Measurements from ENCODE around the gene ECHDC3.
"Not testable (repeated sequence)": the region's sequence is repeated elsewhere in the genome, so short reads cannot be mapped to it uniquely, and the experiment has no call there.

The ECHDC3 gene

DNA sequence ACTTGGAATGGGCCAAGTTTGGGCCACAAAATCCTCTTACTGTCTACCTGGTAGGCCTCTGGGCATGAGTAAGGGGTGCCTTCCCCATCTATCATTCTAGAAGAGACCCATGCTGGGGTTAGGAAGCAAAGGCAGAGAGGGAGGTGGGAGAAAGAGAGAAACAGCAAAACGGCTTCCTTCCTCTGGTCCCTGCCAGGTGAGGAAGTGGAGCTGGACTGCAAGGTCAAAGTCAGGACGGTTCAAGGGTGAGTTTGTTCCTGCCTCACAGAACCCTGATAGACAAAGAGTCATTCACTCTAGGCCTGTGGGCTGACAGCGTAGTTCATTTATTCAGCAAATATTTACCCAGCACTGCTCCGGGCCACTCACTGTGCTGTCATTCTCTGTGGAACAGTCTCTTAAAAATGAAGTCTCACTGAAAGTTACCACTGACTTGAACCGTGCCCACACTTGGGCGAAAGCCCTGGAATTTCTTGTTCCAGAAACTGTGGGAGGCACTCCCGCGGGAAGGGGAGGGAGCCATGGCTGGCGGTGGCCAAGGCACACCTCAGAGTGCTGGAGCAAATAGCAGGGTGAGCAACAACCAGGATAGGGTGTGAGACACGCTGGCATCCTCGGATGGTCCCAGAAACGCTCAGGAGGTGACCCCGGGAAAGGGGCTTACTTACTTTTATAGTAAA is 26.2 kb upstream of the ECHDC3 start:
- no peak for DNase-seq (ENCODE audit: low read depth in 1 of 2, low spot score in 1 of 2)

DNA sequence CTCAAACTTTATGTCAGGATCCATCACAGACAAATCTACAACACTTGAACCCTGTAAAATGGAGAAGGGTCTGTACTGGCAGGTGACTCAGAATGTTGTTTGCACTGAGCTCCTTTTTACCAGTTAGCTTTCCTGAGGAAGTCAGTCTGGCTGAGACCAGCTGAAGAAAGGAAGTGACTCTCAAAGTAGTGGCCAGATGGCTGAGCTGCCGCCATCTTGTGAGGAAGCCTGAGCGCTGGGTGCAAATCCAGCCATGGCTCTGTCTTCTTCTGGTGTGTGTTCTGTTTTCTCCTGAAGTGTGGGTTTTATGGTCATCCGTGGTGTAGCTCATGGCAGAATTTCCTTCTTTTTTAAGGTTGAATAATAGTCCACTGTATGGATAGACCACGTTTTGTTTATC is 25.5 kb upstream of the ECHDC3 start:
- no peak for DNase-seq (ENCODE audit: low read depth in 1 of 2, low spot score in 1 of 2)

DNA sequence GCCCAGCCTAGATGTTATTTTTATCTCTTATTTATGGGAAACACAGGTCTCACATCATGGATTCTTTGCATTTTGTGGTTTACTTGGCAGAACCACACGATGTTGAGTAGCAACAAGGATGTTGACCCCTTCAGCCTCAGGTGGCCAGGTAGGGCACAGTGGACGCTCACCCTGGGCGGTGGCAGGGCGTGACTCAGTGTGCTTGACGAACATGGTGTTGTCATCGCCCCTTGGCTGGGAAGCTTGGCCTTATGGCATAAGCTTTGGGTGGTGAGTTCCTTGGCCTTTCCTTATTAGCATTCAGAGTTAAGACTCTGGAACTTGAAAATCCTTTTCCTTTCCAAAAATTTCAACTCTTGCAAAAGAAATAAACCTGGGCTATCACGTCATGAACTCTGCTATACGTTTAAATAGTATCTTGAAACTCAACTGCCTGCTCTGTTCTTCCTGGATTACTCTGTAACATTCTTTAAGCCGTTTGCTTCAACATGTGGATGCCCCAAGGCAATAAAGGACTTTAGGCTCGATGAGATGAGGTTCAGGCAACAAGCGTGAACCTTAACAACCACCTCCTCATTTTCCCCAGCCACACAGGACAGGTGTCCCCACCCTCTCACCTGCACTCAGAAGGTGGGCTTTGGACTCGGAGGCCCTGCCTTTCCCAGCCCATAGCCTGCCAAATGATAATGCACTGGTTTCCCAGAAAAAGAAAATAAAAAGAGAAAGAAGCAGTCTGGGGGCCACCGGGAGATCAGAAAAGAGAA is 22.5 kb upstream of the ECHDC3 start:
- DNase-seq (ENCODE audit: low read depth in 1 of 2, low spot score in 1 of 2): no peak

DNA sequence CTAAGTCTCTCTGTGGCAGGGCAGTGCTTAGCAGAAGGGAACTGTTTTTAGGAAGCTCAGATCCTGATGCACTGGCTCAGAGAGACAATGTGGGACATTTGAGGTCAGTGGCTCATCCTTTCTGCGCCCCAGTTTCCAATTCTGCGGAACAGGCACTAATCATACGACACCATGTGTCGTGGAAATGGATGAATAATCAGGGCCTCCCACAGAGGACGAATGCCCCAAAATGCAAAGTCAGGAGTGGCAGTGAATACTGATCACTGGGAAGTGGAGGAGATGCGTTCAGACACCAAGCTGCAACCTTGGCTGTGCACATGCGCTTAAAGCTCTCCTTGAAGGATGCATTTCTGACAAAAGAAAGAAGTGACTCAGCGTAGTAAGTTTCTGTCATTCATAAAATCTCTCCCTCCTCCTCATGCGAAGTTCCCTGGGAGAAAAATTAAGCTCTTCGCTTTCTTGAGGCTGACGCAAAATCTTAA is 21.9 kb upstream of the ECHDC3 start:
- DNase-seq (ENCODE audit: low read depth in 1 of 2, low spot score in 1 of 2): no peak

DNA sequence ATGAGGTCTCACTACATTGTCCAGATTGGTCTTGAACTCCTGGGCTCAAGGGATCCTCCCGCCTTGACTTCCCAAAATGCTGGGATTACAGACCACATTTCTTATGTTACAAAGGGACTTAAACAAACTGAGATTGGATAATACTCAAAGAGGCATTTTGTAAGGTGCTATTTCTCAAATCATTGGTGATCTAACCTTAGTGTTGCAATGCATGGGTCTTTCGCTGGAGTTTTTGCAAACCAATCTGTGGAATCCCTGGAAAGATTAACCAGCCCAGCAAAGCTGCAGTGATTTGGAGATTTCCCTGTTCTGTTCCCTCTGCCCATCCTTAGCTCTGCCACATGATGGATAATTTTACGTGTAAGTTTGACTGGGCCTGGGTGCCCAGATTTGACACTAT is 20.4 kb upstream of the ECHDC3 start:
- no peak for DNase-seq (ENCODE audit: low read depth in 1 of 2, low spot score in 1 of 2)

DNA sequence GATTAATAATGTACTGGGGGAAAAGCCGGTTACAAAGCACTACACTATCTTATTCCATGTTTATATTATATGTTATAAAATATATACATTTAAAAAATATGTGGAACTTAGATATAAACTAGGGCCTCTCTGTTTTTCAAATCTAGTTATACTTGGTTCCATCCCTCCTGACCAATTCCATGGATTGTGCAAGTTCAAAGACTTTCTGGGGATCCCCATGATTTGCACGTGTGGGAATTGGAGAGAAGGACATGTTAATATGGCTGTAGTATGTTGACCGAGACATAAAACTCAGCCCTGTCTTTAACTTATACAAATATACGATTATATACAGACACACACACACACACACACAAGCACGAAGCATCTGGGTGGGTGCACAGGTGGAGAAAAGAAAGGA is 18.8 kb upstream of the ECHDC3 start:
- DNase-seq (ENCODE audit: low read depth in 1 of 2, low spot score in 1 of 2): no peak

DNA sequence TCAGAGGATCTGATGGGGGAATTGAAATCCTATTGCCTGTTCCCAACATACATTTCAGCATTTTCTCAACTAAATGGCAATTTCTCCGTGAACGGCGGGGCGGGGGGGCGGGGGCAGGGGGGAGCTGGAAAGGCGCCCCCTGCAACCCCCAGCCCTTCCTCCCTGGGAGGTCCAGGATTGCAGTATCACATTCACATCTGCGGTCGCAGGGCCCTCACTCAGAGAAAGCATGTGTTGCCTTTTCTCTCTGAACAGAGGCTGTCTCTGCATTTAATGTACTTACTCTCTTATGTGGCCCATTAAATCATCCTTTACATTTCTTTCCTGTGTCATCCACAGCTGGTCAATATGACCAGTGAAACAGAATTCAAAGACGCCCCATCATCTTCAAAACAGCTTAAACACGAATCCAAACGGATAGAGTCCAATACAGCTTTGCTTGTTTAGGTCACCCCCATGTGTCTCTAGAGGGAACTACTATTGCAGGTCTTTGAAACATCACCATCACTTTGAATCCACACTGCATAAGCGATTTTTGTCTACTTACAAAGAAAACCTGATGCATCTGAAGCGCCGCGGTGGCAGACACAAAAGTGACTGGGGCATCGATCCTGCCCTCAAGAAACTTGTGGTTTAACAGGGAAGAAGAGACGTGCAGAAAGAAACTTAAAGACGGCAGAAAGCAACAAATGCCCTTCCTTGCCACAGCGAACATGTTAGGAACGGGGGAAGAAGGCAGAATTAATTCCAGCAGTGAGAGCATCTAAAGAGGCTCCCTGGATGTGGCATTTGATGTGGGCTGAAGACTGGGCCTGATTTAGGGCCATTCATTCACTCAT is 17.0 kb upstream of the ECHDC3 start:
- DNase-seq (ENCODE audit: low read depth in 1 of 2, low spot score in 1 of 2): no peak

DNA sequence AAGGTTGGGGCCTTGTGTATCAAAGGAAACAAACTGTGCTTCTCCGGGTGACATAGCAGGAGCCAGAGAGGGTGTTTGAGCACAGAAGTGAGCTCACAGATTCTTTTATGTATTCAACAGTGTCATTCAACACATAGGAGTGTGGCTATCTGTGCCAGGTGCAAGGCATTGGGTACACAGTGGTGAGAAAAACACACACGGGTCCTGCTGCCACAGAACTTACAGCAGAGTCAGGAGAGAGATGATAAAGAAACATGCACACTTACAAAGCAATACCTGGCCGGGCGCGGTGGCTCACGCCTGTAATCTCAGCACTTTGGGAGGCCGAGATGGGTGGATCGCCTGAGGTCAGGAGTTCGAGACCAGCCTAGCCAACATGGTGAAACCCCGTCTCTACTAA is 16.3 kb upstream of the ECHDC3 start:
- DNase-seq (ENCODE audit: low read depth in 1 of 2, low spot score in 1 of 2): no peak

DNA sequence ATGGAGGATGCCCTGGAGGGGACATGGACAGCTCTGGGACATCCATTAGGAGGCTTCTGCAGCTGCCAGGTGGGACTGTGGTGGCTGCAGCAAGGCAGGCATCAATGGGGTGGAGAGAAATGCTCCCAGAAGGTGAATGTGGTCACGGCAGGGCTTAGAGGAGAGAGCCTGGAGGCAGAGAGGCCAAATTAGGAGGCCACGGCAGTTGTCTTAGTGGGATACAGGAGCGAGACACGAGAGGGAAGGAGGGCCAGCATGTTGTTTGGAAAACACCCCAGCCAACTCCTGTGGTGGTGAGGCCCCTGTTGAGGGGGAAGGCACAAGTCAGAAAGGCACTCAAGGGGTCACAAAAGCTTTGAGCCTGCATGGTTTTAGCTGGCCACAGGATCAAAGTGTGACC is 14.6 kb upstream of the ECHDC3 start:
- no peak for DNase-seq (ENCODE audit: low read depth in 1 of 2, low spot score in 1 of 2)

DNA sequence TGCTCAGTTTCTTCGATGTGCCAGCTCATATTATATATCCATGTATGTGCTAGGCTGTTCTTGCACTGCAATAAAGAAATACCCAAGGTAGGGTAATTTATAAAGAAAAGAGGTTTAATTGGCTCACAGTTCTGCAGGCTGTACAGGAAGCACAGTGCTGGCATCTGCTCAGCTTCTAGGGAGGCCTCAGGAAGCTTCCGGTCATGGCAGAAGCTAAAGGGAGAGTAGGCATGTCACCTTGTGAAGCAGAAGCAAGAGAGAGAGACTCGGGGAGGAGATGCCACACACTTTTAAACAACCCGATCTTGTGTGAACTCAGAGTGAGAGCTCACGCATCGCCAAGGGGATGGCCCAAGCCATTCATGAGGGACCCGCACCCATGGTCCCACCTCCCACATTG is 13.8 kb upstream of the ECHDC3 start:
- DNase-seq (ENCODE audit: low read depth in 1 of 2, low spot score in 1 of 2): no peak

DNA sequence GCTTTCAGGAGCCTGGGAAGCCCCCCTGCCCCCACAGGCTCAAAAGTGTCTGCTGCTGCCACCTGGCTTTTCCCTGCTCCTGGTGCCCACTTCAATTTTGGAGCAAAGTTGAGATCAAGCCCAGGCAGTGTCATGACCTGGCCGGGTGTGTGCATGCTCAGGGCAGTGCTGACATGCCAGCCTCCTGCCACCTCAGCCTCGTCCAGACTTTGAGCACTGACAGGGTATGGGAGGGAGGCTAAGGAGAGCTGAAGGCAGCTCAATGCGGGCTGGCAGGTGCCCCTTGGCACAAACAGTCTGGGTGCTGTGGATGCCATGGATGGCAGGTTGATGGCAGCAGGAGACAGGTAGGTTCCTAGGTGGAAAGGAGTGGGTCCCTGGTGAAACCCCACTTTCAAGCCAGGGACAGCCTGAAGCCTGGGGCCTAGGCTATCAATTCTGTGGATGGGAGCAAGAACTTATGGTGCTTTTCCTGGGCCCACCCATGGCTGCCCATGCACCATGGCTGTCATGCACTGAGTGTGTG is 12.3 kb upstream of the ECHDC3 start:
- DNase-seq (ENCODE audit: low read depth in 1 of 2, low spot score in 1 of 2): no peak

DNA sequence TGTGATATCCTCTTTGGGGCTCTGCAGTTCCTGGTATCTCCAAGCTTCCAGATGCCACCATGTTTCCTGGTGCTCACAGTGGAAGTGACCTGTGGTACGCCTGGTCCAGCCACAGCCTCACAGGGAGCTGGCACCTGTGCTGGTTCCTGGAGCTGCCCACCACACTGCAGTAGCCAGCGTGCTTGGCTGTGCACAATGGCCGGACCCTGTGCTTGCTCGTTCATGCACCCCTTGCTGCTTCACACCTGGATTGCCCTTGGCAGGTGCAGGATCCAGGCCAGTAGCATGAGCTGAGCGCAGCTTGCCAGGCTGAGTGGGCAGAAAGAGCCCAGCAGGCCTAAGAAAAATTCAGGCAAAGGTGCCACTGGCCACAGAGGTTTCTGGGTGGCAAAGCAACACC is 11.4 kb upstream of the ECHDC3 start:
- no peak for DNase-seq (ENCODE audit: low read depth in 1 of 2, low spot score in 1 of 2)

DNA sequence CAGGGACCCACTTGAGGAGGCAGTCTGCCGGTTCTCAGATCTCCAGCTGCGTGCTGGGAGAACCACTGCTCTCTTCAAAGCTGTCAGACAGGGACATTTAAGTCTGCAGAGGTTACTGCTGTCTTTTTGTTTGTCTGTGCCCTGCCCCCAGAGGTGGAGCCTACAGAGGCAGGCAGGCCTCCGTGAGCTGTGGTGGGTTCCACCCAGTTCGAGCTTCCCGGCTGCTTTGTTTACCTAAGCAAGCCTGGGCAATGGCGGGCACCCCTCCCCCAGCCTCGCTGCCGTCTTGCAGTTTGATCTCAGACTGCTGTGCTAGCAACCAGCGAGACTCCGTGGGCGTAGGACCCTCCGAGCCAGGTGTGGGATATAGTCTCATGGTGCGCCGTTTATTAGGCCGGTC is 5.4 kb upstream of the ECHDC3 start:
- not testable (repeated sequence) for DNase-seq (ENCODE audit: low read depth in 1 of 2, low spot score in 1 of 2)

DNA sequence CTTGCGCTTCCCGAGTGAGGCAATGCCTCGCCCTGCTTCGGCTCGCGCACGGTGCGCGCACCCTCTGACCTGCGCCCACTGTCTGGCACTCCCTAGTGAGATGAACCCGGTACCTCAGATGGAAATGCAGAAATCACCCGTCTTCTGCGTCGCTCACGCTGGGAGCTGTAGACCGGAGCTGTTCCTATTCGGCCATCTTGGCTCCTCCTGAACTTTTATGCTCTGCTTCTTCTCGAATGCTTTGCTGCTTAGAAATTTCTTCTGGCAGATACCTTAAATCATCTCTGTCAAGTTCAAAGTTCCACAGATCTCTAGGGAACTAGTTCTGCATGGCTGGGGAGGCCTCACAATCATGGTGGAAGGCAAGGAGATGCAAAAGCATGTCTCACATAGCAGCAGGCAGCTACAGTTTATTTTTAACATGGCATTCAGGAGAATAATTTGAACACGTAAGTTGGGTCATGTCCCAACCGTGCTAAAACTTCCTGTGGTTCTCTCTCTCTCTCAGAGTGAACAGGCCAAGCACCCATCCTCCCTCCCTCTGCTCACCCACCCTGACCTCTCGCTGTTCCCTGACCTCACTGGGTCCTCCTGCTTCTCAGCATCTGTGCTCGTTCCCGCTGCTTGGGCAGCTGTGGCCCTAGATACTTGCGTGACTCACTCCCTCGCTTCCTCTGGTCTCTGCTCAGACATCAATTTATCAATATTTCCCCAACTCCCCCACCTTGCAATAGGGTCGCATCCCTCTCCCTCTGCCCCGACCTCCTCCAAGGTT is 4.7 kb upstream of the ECHDC3 start:
- not testable (repeated sequence) for DNase-seq (ENCODE audit: low read depth in 1 of 2, low spot score in 1 of 2)

DNA sequence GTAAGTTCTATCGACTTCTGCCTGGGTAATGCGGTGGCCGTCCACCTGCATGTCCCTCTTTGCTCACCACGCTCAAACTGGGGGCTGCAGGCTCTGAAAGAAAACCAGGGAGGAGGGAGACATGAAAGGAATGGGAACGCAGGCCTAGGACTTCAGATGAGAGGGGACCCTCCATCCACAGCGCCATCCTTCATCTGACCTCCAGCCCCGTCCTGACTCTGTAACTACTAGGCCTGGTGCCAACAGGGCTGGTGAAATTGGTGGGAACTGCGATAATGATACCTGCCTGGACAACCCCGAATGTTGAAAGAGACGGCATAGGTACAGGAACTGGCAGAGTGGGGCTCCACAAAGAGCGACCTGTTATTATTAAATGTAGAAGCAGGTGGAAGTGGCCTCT is 1.3 kb upstream of the ECHDC3 start:
- DNase-seq (ENCODE audit: low read depth in 1 of 2, low spot score in 1 of 2): no peak

DNA sequence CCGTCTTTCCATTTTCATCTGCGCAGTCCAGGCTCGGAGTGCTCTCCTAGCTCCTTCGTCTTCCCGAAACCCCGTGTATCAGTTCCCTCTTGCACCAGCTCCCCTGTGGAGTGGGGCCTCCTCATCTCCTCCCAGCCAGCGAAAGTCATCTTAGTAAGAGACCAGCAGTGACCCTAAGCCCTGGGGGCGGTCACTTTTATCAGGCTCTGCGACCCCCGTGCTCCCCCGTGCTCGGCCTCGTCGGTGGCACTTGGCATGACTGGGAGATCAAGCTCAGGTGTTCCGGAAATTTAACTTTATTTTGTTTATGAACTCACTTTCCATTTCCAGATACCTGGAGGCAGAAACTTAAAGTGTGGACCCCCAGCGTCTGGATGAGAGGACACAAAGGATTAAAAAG is 574 bp upstream of the ECHDC3 start:
- DNase-seq (ENCODE audit: low read depth in 1 of 2, low spot score in 1 of 2): no peak

DNA sequence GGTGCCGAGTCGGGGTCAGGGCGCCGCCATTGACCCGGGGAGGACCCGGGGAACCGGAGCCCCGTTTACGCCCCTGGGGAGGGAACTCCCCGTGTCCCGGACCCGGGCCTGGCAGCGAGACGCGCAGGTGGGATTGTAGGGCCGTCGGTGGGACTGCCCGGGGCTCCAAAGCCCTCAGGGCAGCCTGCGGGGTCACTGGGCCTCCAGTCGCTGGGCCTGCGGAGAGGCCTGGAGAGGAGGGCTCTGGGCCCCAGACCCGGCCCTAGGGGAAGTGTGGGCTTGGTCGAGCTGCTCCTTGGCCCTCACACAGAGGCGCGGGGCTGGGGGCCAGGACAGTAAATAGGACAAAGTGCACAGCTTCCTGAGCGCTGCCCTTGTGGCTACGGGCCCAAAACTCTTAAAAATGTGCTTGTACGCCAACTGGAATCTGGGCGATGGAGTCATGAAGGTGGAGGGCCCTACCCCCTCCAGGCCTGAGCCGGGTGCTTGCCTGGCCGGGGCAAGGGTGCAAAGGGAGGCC is 657 bp downstream of the ECHDC3 start:
- no peak for DNase-seq (ENCODE audit: low read depth in 1 of 2, low spot score in 1 of 2)

DNA sequence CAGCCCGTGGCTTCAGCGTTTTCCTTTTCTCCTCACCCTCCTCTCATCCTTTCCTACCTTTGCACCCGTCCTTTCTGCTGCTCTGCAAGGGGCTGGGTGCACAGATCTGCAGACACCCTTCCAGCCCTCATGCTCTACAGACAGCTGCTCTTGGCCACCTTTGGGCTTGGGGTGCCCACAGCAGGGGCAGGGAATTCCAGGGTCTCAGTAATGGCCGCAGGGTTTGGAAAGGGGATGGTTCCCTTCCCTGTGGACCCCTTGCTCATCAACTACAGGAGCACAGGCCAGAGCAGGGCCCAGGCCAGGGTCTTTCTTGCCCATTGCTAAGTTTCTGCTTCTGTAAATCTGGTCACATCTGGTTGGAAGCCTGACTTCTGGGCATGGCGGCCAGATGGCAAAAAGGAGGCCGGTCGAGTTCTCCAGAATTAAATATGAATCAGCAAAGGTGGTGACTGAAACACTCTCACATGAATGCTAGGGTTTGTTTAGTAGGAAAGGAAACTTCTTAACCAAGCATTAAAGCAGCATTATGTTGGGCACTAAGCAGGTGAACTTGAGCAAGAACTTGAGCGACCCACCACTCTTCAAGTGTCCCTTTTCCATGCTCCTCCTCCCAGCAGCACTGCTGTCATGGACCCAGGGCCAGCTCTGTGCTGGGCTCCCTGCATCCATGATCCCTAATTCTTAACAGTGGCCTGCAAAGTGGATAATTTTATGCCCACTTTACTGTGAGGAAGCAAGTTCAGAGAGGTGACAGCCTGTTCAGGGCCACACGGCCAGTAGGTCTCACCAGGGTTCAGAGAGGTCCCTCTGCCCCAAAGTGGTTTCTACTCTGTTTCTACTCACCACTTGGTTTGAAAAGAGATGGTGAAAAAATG is 1.5 kb downstream of the ECHDC3 start:
- no peak for DNase-seq (ENCODE audit: low read depth in 1 of 2, low spot score in 1 of 2)

DNA sequence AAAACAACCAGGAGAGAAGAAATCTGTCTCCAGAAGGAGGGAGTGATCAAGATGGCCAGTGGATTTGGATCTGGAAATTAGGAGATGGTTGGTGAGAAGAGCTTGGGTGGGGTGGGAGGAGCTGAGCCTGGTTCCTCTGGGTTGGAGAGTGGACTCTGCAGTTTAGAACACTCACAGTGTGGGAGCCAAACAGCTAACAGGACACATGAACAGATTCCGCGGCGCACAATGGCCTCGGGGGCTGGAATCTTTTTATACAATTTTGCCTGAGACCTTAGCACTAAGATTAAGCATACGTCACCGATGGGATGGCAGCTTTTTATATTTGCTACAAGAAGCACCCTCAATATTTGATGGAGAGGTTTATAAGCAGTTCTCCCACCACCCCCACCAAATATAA is 2.9 kb downstream of the ECHDC3 start:
- DNase-seq (ENCODE audit: low read depth in 1 of 2, low spot score in 1 of 2): no peak
